GM23338 (cell line): ENCODE results near the gene STK32C. TPM values are rescaled to one million over a fixed set of nuclear protein-coding genes. Genes with fewer than 3 reads are reported as not detected.

Experiments used
- ATAC-seq: fragments of 200-7000 bp; cut with Tn5 transposase; 3 replicates; pipeline ENCODE4 v1.9.1; 2020
- DNase-seq: peaks from one replicate; pipeline ENCODE4 v3.0.0-alpha.2; 2015; ENCODE audit warnings: low spot score
- H2AFZ ChIP-seq: fragments of 200-600 bp; sonication (generic); 2 replicates; pipeline ENCODE4 v1.8.0; 2016; ENCODE audit warnings: antibody characterized with exemption, mild to moderate bottlenecking, moderate library complexity
- H3F3A ChIP-seq: fragments of 200-600 bp; sonication (generic); replicated peaks from 2 replicates; pipeline ENCODE4 v1.8.0; 2017; ENCODE audit warnings: antibody characterized with exemption, mixed run types, low read depth
- H3K27ac ChIP-seq: fragments of 200-600 bp; sonication (generic); 2 replicates; pipeline ENCODE4 v1.6.1; 2016; ENCODE audit warnings: low read depth
- H3K27me3 ChIP-seq: fragments of 200-600 bp; sonication (generic); 2 replicates; pipeline ENCODE4 v1.8.0; 2016; ENCODE audit warnings: mild to moderate bottlenecking, mixed run types, moderate library complexity; ENCODE audit not compliant: insufficient read depth
- H3K36me3 ChIP-seq: fragments of 200-600 bp; sonication (generic); 2 replicates; pipeline ENCODE4 v1.8.0; 2016; ENCODE audit warnings: mild to moderate bottlenecking; ENCODE audit not compliant: insufficient read depth
- H3K4me1 ChIP-seq: fragments of 200-600 bp; sonication (generic); 2 replicates; pipeline ENCODE4 v1.8.0; 2016; ENCODE audit warnings: mild to moderate bottlenecking, moderate library complexity; ENCODE audit not compliant: insufficient read depth
- H3K4me2 ChIP-seq: fragments of 200-600 bp; sonication (generic); 2 replicates; pipeline ENCODE4 v1.7.1; 2017; ENCODE audit warnings: mixed run types
- H3K4me3 ChIP-seq: fragments of 200-600 bp; sonication (generic); 2 replicates; pipeline ENCODE4 v1.6.1; 2016; ENCODE audit warnings: mixed run types
- H3K79me2 ChIP-seq: fragments of 200-600 bp; sonication (generic); replicated peaks from 2 replicates; pipeline ENCODE4 v1.8.0; 2017; ENCODE audit warnings: mild to moderate bottlenecking; ENCODE audit not compliant: insufficient read depth
- H3K9me2 ChIP-seq: fragments of 200-600 bp; sonication (generic); 2 replicates; pipeline ENCODE4 v1.8.0; 2017; ENCODE audit not compliant: insufficient read depth
- H4K20me1 ChIP-seq: fragments of 200-600 bp; sonication (generic); replicated peaks from 2 replicates; pipeline ENCODE4 v1.8.0; 2017; ENCODE audit warnings: mild to moderate bottlenecking; ENCODE audit not compliant: insufficient read depth
- H3K27ac Mint-ChIP-seq: 2 replicates; pipeline ENCODE4 v1.8.0; 2020; ENCODE audit warnings: inconsistent platforms, mild to moderate bottlenecking, moderate library complexity, mixed read lengths
- H3K27me3 Mint-ChIP-seq: 3 replicates; pipeline ENCODE4 v1.8.0; 2022; ENCODE audit warnings: low read depth, mild to moderate bottlenecking, moderate library complexity, mixed read lengths, inconsistent platforms; ENCODE audit not compliant: insufficient read depth, poor library complexity
- H3K36me3 Mint-ChIP-seq: 3 replicates; pipeline ENCODE4 v1.8.0; 2021; ENCODE audit warnings: low read depth, mild to moderate bottlenecking, inconsistent platforms, moderate library complexity, mixed read lengths
- H3K4me1 Mint-ChIP-seq: 3 replicates; pipeline ENCODE4 v1.8.0; 2020; ENCODE audit warnings: mild to moderate bottlenecking, inconsistent platforms, mixed read lengths
- H3K4me3 Mint-ChIP-seq: 3 replicates; pipeline ENCODE4 v1.8.0; 2021; ENCODE audit warnings: moderate library complexity, mild to moderate bottlenecking, inconsistent platforms, mixed read lengths
- H3K9me3 Mint-ChIP-seq: 3 replicates; pipeline ENCODE4 v1.8.0; 2020; ENCODE audit warnings: moderate library complexity, mild to moderate bottlenecking, inconsistent platforms, mixed read lengths
- CREB1 ChIP-seq: fragments of 250-450 bp; sonication (Bioruptor Pico); IDR thresholded peaks from 2 replicates; pipeline ENCODE4 v1.5.0; 2020; ENCODE audit warnings: low read depth, mild to moderate bottlenecking, moderate library complexity
- EZH2phosphoT487 ChIP-seq: fragments of 200-600 bp; sonication (generic); IDR thresholded peaks from one replicate; pipeline ENCODE4 v1.8.1; 2018; ENCODE audit warnings: antibody characterized with exemption; ENCODE audit not compliant: unreplicated experiment
- ZNF331 ChIP-seq: fragments of 250-450 bp; sonication (Bioruptor Pico); IDR thresholded peaks from 2 replicates; pipeline ENCODE4 v1.5.0; 2020; ENCODE audit warnings: low read depth, mild to moderate bottlenecking, moderate library complexity
- polyA plus RNA-seq: library from polyadenylated mRNA; unstranded; fragments of >200 nt; fragmentation: Nextera tagmentation; extraction: Ambion mirVana; gene quantifications from 2 replicates; pipeline ENCODE4 v1.2.1, GENCODE V29; 2016
- total RNA-seq: library from RNA; depleted of rRNA; stranded (reverse); fragments of >200 nt; shearing (Covaris generic); gene quantifications from 2 replicates; pipeline ENCODE4 v1.2.3, GENCODE V29; 2014
- TF ChIP-seq, protein P1 (sequence below): fragments of 250-450 bp; sonication (Bioruptor Pico); IDR thresholded peaks from 2 replicates; pipeline ENCODE4 v1.5.0; 2020; ENCODE audit warnings: mild to moderate bottlenecking, moderate library complexity
- TF ChIP-seq, protein P2 (sequence below), 2 experiments: fragments of 200-600 bp in 1 of 2; sonication (generic) in 1 of 2; conservative IDR thresholded peaks; 2 replicates each; pipeline versions ENCODE4 v1.5.1 to v1.6.1; 2016 to 2017; ENCODE audit warnings: antibody characterized with exemption in 2 of 2, low read depth in 2 of 2, mild to moderate bottlenecking in 2 of 2, moderate library complexity in 1 of 2

Gene STK32C
- total and polyA plus RNA-seq, 2 experiments from 2014 or later: 10.2 to 20.5 TPM

DNA sequence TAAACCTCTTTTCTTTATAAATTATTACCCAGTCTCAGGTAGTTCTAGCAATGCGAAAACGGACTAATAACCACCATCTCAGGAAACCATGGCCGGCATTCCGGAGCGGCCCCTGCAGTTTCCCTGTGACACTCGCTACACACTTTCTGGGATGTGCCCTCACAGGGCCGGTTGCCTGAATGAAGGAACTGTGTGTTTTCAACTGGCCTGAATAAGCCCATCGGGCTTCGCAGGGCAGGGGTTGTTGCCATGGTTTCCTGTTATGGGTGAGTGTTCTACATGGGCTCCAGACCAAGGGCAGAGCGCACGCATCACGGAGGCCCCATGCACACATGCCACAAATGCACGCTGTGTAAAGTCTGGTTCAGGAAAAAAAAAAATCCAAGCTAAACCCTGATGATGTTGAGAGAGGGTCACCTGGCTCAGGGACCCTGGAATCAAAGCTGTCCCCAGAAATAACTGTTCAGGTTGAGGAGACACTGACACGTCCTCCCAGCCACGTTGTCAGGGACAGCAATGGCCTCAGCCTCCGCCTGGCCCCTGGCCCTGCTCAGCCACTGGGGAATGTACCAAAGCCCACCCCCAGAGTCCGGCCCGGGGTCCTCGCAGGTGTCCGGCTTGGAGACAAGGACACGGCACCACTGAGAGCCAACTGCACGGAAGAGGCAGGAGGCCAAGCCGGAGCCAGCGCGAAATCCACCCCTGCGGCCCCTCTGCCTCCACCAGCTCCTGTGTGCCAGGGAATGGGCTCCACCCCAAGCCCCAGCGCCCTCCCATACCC is 47.9 kb downstream of the STK32C start (continued):
- TF ChIP-seq, protein P1, sequence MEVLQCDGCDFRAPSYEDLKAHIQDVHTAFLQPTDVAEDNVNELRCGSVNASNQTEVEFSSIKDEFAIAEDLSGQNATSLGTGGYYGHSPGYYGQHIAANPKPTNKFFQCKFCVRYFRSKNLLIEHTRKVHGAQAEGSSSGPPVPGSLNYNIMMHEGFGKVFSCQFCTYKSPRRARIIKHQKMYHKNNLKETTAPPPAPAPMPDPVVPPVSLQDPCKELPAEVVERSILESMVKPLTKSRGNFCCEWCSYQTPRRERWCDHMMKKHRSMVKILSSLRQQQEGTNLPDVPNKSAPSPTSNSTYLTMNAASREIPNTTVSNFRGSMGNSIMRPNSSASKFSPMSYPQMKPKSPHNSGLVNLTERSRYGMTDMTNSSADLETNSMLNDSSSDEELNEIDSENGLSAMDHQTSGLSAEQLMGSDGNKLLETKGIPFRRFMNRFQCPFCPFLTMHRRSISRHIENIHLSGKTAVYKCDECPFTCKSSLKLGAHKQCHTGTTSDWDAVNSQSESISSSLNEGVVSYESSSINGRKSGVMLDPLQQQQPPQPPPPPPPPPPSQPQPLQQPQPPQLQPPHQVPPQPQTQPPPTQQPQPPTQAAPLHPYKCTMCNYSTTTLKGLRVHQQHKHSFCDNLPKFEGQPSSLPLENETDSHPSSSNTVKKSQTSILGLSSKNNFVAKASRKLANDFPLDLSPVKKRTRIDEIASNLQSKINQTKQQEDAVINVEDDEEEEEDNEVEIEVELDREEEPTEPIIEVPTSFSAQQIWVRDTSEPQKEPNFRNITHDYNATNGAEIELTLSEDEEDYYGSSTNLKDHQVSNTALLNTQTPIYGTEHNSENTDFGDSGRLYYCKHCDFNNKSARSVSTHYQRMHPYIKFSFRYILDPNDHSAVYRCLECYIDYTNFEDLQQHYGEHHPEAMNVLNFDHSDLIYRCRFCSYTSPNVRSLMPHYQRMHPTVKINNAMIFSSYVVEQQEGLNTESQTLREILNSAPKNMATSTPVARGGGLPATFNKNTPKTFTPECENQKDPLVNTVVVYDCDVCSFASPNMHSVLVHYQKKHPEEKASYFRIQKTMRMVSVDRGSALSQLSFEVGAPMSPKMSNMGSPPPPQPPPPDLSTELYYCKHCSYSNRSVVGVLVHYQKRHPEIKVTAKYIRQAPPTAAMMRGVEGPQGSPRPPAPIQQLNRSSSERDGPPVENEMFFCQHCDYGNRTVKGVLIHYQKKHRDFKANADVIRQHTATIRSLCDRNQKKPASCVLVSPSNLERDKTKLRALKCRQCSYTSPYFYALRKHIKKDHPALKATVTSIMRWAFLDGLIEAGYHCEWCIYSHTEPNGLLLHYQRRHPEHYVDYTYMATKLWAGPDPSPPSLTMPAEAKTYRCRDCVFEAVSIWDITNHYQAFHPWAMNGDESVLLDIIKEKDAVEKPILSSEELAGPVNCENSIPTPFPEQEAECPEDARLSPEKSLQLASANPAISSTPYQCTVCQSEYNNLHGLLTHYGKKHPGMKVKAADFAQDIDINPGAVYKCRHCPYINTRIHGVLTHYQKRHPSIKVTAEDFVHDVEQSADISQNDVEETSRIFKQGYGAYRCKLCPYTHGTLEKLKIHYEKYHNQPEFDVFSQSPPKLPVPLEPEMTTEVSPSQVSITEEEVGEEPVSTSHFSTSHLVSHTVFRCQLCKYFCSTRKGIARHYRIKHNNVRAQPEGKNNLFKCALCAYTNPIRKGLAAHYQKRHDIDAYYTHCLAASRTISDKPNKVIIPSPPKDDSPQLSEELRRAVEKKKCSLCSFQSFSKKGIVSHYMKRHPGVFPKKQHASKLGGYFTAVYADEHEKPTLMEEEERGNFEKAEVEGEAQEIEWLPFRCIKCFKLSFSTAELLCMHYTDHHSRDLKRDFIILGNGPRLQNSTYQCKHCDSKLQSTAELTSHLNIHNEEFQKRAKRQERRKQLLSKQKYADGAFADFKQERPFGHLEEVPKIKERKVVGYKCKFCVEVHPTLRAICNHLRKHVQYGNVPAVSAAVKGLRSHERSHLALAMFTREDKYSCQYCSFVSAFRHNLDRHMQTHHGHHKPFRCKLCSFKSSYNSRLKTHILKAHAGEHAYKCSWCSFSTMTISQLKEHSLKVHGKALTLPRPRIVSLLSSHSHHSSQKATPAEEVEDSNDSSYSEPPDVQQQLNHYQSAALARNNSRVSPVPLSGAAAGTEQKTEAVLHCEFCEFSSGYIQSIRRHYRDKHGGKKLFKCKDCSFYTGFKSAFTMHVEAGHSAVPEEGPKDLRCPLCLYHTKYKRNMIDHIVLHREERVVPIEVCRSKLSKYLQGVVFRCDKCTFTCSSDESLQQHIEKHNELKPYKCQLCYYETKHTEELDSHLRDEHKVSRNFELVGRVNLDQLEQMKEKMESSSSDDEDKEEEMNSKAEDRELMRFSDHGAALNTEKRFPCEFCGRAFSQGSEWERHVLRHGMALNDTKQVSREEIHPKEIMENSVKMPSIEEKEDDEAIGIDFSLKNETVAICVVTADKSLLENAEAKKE (CRISPR knock-in tag): no peak
- TF ChIP-seq ZNF331 (no peak), EZH2phosphoT487 (no peak)
- TF ChIP-seq, protein P2, sequence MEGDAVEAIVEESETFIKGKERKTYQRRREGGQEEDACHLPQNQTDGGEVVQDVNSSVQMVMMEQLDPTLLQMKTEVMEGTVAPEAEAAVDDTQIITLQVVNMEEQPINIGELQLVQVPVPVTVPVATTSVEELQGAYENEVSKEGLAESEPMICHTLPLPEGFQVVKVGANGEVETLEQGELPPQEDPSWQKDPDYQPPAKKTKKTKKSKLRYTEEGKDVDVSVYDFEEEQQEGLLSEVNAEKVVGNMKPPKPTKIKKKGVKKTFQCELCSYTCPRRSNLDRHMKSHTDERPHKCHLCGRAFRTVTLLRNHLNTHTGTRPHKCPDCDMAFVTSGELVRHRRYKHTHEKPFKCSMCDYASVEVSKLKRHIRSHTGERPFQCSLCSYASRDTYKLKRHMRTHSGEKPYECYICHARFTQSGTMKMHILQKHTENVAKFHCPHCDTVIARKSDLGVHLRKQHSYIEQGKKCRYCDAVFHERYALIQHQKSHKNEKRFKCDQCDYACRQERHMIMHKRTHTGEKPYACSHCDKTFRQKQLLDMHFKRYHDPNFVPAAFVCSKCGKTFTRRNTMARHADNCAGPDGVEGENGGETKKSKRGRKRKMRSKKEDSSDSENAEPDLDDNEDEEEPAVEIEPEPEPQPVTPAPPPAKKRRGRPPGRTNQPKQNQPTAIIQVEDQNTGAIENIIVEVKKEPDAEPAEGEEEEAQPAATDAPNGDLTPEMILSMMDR (conservative IDR thresholded peaks at IDR 0.05; ENCODE audit: low read depth in 2 of 2): no peak

DNA sequence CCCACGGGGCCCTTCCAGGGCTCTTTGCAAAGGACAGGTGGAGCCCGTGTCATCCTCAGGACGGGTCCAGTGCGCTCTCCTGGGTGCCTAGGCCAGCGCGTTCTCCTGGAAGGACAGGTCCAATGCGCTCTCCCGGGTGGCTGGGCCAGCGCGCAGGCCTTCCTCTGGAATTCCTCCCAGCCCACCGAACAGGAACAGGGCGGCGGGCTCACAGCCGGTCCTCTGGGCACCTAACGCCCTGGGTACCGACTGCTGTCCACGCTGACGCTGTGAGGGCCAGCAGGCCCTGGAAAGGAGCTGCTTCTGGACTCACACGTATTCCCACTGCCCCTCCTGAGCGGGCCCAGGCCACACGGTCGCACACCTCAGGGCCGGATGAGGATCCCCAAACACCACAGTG is 49.3 kb downstream of the STK32C start:
- H3K79me2 ChIP-seq: no peaks in the 10 kb centered on the region
- DNase-seq: no peak
- TF ChIP-seq CREB1 (CRISPR knock-in tag) (no peak), EZH2phosphoT487 (no peak)
- TF ChIP-seq, protein P2 (conservative IDR thresholded peaks at IDR 0.05; ENCODE audit: low read depth in 2 of 2): no peak

More for the DNA sequence above, 49.3 kb downstream of the STK32C start:
- H3K9me2 ChIP-seq: no peaks in the 10 kb centered on the region
- no peak for ATAC-seq
- no peaks in the 10 kb centered on the region for H3K27me3 ChIP-seq
- no peak overlapping the region for H2AFZ ChIP-seq
- no peaks in the 10 kb centered on the region for H3K4me1 ChIP-seq
- H3K36me3 ChIP-seq: no peaks in the 10 kb centered on the region
- Mint-ChIP-seq H3K36me3 (no peaks in the 10 kb centered on the region; the same call in 2 of the 3 replicates), H3K4me1 (peaks cover 6% of the 10 kb centered on the region; the same call in 1 of the 3 replicates), H3K9me3 (no peaks in the 10 kb centered on the region), H3K27me3 (peaks cover 7% of the 10 kb centered on the region), H3K27ac (no peak overlapping the region), H3K4me3 (no peak overlapping the region)
- H3K4me3 ChIP-seq: no peak overlapping the region
- no peaks in the 10 kb centered on the region for H3F3A ChIP-seq
- H3K4me2 ChIP-seq: no peak overlapping the region
- no peak overlapping the region for H3K27ac ChIP-seq
- no peaks in the 10 kb centered on the region; the same call in 1 of the 2 replicates for H4K20me1 ChIP-seq
